Activated naive CD4-positive, alpha-beta T cell treated with Interleukin-2 at 50 U/mL for 16 hours (primary cell): Measurements from ENCODE around the gene OR13J1.
"Not testable (repeated sequence)": the region's sequence is repeated elsewhere in the genome, so short reads cannot be mapped to it uniquely, and the experiment has no call there.

ENCODE experiments used
- DNase-seq: peaks from one replicate; pipeline ENCODE4 v3.0.0-alpha.2; 2020

The OR13J1 gene

DNA sequence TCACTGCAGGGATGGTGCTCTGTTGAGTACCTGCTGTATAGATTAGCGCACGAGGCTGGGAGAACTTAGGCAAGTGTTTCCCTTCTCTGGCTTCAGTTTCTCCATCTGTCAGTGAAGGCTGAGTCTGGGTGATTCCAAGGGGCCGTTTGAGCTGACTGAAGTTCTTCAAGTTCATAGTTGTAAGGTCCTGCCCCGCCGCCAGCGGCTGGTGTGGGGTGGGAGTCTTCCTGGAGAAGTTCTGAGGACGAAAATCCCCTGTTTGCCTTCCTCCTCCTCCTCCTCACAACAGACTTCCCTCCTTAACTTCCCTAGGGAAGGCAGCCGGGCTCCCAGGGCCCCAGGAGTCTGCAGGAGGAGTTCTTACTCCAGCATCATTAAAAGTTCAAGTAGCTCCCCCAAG lies 34.1 kb upstream of the OR13J1 start:
- no peak for DNase-seq

DNA sequence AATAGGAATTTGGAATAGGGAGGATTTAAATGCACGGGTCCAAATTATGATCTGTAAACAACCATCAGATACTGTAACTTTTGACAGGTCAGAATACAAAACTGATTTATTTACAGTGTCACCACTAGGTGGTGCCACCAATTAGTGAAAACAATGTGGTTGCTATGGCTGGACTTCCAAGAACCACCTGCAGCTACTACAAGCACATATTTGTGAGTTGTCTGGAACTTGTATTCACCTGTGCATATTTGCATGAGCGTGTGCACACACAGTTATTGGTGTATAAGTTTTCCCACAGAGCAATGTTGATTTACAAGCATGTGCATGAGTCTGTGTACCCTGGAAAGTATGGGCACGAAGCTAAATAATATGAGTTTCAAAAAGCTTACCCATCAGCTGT lies 32.8 kb upstream of the OR13J1 start:
- peak; percentile 19 for DNase-seq

DNA sequence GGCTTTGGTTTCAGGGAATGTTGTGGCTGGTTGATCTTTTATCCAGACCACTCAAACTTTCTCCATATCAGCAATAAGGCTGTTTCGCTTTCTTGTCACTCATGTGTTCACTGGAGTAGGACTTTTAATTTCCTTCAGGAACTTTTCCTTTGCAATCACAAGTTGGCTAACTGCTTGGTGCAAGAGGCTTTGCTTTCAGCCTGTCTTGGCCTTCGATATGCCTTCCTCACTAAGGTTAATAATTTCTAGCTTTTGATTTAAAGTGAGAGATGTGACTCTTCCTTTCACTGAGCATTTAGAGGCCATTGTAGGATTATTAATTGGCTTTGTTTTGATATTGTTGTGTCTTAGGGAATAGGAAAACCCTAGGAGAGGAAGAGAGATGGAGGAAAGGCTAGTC lies 28.8 kb upstream of the OR13J1 start:
- DNase-seq = no peak

DNA sequence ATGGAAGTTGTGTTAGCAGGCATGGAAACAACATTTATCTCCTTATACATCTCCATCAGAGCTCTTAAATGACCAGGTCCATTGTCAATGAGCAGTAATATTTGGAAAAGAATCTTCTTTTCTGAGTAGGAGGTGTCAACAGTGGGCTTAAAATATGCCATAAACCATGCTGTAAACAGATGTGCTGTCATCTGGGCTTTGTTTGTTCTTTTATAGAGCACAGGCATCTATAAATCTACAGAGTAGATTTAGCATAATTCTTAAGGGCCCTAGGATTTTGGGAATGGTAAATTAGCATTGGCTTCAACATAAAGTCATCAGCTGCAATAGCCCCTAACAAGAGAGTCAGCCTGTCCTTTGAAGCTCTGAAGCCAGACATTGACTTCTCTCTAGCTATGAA lies 28.1 kb upstream of the OR13J1 start:
- DNase-seq = no peak

DNA sequence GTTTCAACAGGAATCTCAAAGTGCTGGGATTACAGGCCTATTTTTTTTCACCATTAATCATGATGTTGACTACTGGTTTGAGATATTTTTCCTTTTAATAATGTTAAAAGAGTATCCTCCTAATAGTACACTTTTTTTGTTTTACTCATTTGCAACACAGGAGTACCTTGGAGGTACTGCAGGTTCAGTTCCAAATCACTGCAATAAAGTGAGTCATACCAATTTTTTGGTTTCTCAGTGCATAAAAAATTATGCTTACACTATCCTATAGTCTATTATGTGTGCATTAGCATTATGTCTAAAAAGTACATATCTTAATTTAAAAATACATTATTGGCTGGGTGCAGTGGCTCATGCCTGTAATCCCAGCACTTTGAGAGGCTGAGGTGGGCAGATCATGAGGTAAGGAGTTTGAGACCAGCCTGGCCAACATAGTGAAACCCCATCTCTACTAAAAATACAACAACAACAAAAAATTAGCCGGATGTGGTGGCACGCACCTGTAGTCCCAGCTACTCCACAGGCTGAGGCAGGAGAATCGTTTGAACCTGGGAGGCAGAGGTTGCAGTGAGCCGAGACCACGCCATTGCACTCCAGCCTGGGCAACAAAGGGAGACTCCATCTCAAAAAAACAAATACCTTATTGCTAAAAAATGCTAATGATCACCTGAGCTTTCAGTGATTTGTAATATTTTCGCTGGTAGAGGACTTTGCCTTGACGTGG lies 27.3 kb upstream of the OR13J1 start:
- not testable (repeated sequence) for DNase-seq

DNA sequence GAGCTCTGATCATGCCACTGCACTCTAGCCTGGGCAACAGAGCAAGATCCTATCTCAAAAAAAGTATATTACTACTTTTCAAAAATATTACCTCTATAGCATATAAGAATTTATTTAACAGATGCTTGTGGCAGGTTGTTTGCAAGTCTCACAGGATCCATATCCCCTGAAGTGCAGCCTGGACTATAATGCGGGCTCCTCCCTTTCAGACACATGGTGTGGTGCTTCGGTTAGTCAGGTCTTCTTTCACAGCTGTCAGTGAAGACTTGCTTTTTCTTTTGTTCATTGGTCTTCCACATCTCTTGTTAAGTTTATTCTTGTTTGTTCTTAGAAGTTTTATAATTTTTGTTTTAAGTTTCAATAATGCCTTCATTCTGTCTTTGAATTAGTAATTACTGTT lies 26.4 kb upstream of the OR13J1 start:
- no peak for DNase-seq

DNA sequence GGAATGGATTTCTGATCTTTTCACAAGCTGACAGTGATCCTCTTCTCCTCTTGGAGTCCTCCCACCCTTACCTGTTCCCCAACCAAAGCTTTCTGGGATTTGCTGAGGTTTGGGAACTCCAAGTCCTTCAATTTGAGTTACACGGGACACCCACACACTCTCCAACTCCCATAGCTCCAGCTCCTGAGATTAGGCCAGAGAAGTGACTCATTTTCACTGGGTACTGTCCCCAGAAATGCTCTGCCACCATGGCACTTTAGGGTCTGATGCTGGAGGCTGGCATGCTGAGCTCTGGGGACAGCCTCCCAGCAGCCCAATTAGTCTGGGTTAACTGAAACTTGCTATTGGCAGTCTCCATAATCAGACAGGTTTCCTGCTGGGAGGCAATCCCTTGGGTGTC lies 21.9 kb upstream of the OR13J1 start:
- no peak for DNase-seq

DNA sequence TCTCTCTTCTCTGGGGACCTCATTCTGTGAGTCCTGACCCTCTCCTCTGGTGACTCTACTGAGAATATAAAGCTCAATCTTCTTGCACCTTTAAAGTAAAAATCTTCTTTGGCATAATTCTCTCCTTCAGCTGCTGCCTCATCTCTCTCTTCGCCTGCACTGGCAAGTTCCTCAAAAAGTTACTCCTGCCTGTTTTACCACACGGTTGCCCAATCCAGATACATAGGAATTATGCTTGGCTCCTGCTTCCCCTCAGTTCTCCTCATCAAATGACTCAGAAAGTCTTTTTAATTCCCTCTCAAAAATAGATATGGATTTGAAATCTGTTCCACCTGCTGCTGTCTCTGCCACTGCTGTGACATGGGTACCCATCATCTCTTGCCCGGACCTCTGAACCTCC lies 21.4 kb upstream of the OR13J1 start:
- DNase-seq = no peak

DNA sequence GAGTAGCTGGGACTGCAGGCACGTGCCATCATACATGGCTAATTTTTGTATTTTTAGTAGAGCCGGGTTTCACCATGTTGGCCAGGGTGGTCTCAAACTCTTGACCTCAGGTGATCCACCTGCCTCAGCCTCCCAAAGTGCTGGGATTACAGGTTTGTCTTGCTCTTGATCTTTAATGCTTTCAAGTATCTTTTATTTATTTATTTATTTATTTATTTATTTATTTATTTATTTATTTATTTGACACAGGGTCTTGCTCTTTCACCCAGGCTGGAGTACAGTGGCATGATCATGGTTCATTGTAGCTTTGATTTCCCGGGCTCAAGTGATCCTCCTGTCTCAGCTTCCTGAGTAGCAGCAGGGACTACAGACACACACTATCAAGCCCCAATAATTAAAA lies 14.7 kb upstream of the OR13J1 start:
- not testable (repeated sequence) for DNase-seq

DNA sequence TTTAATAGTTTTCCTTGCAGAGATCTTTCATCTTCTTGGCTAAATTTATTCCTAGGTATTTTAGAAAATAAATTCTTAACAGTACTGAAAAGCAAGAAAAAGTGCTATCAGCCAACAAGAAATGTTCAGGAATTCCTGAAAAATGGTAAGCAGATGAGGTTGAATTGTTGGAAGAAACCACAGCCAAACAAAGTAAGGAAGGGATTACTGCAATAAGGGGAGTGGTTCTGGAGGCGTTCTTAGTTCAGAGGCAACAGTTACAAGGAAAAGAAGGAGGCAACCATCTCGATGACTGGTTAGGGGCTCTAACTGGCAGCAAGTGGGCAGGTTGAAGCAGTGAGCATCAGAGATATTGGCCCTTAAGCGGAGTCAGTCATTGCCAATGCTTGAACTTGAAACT lies 12.8 kb upstream of the OR13J1 start:
- DNase-seq = no peak

DNA sequence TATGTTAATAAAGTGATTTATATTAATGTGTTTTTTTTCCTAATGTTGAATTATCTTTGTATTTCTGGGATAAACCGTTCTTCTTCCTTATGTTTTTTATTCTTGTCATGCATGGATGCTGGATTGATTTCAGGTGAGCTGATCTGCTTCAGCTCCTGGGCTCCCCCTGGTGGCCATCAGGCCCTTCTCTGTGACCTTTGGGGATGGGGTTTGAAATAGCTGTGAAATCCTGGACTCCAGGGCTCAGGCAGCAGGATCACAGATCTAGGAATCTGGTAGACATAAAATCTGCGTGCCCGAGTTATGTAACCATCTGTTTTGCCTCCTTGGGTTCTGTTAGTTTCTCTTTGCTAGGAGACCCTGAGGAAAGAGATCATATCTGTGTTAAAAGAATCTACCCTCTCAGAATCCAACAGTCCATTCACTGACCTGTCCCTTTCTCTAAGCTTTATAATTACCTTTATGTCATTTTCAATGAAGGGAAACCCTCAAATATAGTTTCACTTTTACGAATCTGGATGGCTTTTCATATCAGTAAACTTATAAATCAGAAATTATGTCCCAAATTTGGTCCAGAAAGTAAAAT lies 12.2 kb upstream of the OR13J1 start:
- peak; percentile 80 for DNase-seq

DNA sequence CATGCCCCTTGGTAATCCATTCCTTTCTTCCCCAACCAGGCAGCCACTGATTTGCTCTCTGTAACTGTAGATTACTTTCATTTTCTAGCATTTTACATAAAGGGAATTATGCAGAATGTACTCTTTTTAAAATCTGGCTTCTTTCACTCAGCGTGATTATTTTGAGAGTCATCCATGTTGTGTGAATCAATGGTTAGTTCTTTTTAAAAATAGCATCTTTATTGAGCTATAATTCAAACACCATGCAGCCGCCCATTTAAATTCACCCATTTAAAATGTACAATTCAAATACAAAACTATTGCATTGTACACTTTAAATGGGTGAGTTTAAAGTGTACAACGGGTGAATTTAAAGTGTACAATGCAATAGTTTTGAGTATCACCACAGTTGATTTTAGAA lies 2.3 kb upstream of the OR13J1 start:
- DNase-seq = no peak

DNA sequence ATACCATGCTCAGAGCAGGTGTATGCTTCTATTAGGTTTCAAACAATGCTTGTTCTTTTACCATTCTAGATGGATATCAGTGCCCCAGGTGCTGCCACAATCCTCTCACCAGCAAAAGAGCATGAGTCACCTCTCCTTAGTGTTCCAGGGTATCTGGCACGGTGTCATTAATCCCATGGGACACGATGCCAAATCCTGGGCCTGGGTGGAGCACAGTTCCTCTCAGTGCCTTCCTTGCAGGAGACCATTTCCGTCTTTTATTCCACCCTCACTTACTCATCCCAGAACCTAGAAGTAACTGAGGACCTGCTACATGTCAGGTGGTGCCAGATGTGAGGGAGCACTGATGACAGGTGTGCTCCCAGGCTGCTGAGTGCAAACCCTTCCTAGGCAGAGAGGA lies 1.3 kb upstream of the OR13J1 start:
- no peak for DNase-seq

DNA sequence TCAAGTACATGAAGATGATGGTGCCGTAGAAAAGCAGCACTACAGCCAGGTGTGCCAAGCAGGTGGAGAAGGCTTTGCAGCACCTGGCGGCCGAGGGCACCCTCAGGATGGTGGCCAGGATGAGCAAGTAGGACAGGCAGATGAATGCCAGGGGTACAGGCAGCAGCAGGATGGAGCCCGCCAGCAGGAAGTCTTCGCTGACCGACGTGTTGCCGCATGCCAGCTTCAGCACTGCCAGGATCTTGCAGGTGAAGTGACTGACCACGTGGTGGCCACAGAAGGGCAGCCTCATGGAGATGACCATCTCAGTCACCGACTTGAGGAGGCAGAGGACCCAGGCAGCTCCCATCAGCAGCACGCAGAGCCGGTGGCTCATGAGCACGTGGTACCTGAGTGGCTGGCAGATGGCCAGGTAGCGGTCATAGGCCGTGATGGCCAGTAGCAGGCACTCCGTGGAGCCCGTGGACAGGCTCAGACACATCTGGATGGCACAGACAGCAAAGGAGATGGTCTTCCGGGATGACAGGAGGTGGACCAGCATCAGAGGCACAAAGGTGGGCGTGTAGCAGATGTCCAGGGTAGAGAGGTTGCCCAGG lies 482 bp downstream of the OR13J1 start:
- DNase-seq = no peak

DNA sequence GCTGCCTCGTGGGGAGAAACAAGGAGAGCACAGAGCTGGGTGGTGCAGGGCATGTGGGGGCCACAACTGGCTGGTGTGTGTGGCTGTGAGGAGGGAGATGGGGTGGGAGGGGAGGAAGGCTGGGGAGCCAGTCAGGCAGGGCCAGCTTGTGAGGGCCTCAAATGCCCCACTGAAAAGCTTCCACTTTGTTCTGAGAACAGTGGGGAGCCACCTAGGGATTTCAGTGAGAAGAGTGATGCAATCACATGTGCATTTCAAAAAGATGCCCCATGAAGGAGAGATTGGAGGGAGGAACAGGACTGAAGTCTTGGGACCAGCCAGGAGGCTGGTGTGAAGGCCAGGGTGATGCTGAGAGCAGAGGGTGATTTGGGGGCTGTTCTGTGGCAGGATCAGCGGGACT lies 1.3 kb downstream of the OR13J1 start:
- no peak for DNase-seq

DNA sequence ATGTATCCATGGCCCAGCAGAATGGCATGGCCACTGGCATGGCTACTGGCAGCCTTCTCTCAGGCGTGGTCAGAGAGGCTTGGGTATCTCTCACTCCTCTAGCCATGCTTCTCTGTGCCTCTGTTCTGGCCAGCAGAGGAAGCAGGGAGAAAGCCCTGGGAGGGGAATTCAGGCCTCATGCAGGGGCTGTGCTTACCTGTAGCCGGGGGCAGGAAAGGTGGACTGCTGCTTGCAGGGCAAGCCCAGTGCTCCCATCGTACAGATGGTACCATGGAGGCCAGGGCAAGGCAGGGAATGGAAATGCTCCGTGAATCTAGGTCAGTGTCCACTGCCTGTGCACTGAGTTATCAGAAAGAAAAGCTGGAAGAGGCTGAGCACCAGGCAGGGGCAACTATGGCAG lies 2.7 kb downstream of the OR13J1 start:
- no peak for DNase-seq

DNA sequence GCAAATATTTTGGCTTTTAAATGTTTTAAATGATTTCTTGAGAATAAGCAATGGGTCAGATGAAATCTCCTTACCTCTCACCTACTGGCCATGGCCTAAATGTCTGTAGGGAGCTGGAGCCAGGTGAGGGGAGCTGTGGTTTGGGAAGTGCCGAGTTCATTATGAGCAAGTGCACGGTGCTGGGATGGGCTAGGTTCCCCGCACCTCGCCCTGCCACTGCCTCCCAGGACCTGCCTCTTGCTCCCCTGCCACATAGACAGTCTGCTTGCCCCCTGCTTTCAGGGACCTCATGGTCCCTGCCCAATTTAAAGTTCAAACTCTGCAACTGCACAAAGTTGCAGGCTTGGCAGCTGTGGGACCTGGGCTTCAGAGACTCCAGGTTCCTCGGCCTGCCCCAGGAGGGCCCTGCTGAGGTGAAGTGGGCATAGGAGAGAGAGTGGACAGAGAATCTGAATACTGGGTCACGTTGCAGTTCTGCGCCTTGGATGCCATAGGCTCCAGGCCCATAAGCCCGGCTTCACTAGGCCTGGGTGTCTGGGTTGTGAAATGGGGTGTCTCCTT lies 5.4 kb downstream of the OR13J1 start:
- no peak for DNase-seq

DNA sequence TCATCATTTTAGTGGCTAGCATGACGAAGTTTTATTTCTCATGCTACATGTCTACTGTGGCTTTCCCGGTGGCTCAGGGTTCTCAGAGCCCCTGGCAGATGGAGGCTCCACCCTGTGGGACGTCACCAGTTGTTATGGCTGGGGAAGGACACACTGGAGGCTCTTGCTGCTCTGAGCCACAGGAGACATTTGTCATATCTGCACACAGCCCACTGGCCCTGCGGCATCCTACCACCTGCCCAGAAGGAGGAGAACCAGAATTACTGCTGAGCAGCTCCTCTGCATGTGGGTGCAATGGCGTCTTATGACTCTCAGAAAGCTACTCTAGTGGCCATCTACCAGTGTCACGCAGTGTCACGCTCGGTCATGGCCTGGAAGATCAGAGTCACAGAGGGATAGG lies 6.6 kb downstream of the OR13J1 start:
- no peak for DNase-seq

DNA sequence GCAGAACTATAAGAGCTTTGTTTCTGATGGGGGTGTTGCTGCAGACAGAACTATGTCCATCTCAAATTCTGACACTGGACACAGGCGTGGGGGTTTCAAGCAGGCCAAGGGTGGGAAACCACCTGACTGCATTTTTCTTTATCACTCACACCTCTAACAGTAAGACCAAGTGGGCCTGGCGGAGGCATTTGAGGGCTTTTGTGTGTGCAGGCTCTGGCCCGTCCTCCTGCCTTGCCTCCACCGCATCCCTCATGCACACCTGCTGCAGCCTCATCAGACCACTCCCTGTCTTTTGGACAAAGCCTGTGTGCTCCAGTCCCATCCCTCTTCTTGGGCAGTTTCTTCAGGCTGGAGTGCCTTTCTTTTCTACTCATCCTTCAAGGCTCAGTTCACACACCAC lies 7.9 kb downstream of the OR13J1 start:
- DNase-seq = no peak

DNA sequence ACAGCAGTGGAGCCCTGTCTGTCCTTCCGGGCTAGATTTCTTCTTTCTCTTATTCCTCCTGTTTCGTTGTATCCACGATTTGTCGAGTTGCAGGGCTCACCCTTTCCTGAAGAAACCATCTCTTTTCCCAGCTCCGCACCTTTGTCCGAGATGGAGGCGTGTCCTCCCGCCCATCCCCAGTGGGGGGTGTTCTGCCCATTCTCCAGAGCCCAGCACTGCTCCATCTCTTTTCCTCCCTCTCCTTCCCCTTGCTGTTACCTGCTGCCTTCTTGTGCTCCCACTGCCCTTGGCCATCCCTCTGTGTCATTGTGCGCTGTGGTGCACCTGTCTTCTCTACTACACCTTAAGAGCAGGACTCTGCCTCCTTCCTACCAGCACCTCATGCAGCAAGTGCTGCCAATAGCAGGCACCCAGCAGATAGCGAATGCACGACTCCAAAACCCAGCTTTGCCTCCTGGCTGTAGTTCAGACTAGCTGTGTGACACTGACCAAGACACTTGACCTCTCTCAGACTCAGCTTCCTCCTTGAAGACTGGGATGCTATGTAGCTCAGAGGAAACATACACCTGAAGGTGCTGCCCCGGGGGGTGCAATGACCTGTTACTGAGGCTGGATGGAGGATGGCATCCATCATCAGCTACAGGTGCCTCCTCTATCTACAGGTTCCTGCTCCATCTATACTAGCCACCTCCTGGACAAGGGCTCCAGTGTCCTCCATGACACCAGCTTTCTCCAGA lies 8.9 kb downstream of the OR13J1 start:
- DNase-seq = no peak

DNA sequence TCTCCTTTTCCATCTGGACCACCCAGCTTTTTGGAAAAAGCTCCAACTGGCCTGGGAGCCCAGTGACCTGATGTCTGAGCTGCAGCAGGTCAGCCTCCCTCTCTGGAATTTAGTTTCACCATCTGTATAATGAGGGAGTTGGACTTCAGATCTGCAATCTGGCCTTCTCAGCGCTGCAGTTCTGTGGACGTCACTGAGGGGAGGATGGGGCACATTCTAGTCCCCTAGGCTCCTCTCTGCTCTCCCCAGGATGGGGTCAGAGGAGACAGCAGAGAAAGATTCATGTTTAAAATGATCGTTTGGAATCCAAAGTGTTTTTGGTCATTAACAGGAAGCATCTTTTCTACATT lies 10.2 kb downstream of the OR13J1 start:
- DNase-seq = no peak

DNA sequence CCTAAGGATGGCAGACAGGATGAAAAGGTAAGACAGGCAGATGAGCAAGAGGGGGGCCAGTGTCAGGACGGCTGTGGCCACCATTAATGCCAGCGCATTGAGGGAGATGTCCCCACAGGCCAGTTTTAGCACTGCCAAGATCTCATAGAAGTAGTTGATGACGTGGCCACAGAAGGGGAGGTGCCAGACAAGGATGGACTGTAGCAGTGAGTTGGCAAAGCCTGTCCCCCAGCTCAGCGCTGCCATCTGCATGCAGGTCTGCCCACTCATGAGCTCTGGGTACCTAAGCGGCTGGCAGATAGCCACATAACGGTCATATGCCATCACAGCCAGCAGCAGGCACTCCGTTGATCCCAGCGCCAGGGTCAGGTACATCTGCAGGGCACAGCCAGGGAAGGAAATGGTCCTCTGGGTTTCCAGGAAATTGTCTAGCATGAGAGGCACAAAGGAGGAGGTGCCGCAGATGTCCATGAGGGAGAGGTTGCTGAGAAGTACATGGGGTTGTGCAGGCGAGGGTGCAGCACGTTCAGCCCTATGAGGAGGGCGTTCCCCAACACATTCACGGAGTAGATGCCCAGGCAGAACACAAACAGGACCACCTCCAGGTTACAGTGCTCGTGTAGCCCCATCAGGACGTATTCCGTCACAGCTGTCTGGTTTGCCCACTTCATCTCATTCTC lies 10.8 kb downstream of the OR13J1 start:
- DNase-seq = peak; percentile 8

DNA sequence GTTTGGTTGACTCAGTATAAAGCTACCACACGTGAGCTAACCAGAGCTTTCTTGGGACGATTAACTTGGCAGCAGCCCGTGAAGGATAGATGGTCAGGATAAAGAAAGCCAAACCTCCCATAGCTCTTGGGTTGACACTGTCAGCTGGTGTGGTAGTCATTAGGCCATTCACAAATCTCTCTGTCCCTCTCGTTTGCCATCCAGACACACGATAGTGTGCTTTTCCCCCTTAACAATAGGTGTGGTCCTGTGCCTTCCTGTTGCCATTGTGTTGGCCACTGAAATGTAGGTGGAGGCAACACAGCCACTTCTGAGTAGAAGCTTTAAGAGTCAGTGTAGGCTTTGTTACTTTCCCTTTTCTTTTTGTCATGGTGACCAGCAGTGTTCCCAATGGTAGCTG lies 11.7 kb downstream of the OR13J1 start:
- no peak for DNase-seq
